WERI-Rb-1 (cell line): ENCODE data around the gene FKBP3.

Source experiments
- DNase-seq: peaks from one replicate; pipeline ENCODE4 v3.0.0-alpha.2; 2020
- H3K27ac ChIP-seq: fragments of 250-450 bp; sonication (Bioruptor Pico); 2 replicates; pipeline ENCODE4 v1.5.1; 2020; ENCODE audit warnings: mild to moderate bottlenecking, moderate library complexity
- H3K27me3 ChIP-seq: fragments of 250-450 bp; sonication (Bioruptor Pico); 2 replicates; pipeline ENCODE4 v1.5.1; 2021; ENCODE audit warnings: mild to moderate bottlenecking, low read depth, moderate library complexity; ENCODE audit not compliant: insufficient read depth, severe bottlenecking
- H3K36me3 ChIP-seq: fragments of 250-450 bp; sonication (Bioruptor Pico); 2 replicates; pipeline ENCODE4 v1.5.1; 2020; ENCODE audit warnings: mild to moderate bottlenecking, moderate library complexity
- H3K4me3 ChIP-seq: 2 replicates; pipeline ENCODE4 v1.5.1; 2011; ENCODE audit warnings: low read depth, mild to moderate bottlenecking, control low read depth, low read length
- H3K9me3 ChIP-seq: fragments of 250-450 bp; sonication (Bioruptor Pico); 2 replicates; pipeline ENCODE4 v1.5.1; 2021; ENCODE audit warnings: mild to moderate bottlenecking, moderate library complexity; ENCODE audit not compliant: severe bottlenecking
- TF ChIP-seq, protein P1 (sequence below): IDR thresholded peaks from 2 replicates; pipeline ENCODE4 v1.5.1; 2011; ENCODE audit warnings: low read depth, mild to moderate bottlenecking, control low read depth, inconsistent platforms, low read length

Gene FKBP3

DNA sequence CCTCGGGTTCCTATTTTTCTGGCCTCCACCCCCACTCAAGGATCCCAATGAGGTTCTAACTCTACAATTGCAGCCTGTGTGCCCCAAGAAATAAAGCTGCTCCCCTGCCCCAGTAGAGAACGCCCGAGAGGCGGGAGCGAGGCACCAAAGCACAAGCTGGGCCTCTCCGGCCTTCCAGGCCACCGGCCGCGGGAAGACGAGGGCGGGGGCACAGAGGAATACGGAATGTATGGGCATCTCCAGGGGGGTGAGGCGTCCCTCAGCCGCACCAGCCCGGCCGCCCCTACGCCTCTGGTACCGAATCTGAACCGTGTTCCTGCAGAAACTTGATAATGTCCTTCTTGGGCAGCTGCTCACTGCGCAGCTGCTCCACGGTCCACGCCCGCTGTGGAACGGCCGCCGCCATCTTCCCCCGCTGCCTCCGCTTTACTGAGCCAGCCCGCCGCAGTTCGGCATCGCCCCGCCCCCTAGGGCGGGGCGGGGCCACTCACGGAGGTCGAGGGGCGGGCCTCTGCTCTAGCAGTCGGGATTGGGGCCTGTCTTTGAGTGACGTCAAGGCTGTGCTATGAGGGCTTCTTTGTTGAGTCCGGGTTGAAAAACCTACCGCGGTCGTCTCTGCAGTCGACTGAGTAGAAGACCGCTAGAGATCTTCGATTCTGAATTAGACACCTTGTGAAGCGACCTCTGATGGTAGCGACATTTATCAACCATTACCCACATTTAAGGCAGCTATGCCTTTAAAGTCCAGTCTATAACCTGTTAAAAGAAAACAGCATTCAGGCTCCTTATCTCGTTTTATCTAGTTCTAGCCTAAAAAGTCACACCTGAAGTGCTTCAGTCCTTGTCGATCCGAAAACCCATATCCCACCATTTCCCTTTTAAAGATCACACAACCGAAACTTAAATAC, at the start of gene FKBP3:
TSS of gene FKBP3 (minus strand) at position 431 of the 908 bp plus-strand sequence. CDS start at position 406, 25 bp downstream.
- no peaks in the 10 kb centered on the region for H3K27me3 ChIP-seq
- TF ChIP-seq, protein P1, sequence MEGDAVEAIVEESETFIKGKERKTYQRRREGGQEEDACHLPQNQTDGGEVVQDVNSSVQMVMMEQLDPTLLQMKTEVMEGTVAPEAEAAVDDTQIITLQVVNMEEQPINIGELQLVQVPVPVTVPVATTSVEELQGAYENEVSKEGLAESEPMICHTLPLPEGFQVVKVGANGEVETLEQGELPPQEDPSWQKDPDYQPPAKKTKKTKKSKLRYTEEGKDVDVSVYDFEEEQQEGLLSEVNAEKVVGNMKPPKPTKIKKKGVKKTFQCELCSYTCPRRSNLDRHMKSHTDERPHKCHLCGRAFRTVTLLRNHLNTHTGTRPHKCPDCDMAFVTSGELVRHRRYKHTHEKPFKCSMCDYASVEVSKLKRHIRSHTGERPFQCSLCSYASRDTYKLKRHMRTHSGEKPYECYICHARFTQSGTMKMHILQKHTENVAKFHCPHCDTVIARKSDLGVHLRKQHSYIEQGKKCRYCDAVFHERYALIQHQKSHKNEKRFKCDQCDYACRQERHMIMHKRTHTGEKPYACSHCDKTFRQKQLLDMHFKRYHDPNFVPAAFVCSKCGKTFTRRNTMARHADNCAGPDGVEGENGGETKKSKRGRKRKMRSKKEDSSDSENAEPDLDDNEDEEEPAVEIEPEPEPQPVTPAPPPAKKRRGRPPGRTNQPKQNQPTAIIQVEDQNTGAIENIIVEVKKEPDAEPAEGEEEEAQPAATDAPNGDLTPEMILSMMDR = peak; percentile 36; the same call in 1 of the 2 replicates
- DNase-seq = peak; percentile 98
- peak within 1 kb of the TSS; percentile 91 for H3K27ac ChIP-seq
- peaks cover 6% of the 10 kb centered on the region for H3K36me3 ChIP-seq
- H3K9me3 ChIP-seq = no peaks in the 10 kb centered on the region
- peak within 1 kb of the TSS; percentile 86 for H3K4me3 ChIP-seq

DNA sequence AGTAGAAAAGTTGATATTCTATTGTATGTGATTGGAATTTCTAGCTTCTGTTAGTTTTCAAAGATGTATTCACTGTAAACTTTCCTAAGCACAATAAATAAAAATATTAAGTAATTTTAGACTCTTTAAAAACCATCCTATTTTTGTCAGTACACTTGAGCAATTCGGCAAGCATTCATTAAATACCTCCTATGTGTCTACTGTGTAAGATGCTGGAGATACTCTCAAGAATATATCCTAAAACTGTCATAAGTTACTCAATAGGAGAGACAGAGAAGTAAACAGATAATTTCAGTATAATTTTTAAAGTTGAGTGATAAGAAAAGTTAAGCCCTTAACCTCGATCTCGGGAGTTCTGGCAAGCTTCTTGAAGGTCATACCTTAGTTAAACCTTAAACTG, 47.5 kb upstream of the FKBP3 start:
- H3K9me3 ChIP-seq = no peaks in the 10 kb centered on the region
- H3K4me3 ChIP-seq = no peak overlapping the region
- no peaks in the 10 kb centered on the region for H3K36me3 ChIP-seq
- H3K27me3 ChIP-seq = no peaks in the 10 kb centered on the region
- DNase-seq = no peak
- TF ChIP-seq, protein P1 = no peak
- no peak overlapping the region for H3K27ac ChIP-seq

GRCh38 chr14:45181329-45181728, 47.0 kb upstream of the FKBP3 start:
- no peak for DNase-seq
- TF ChIP-seq, protein P1 = no peak
- no peaks in the 10 kb centered on the region for H3K36me3 ChIP-seq

GRCh38 chr14:45177076-45177475, 42.8 kb upstream of the FKBP3 start:
- Histone ChIP-seq H3K27me3 (no peaks in the 10 kb centered on the region), H3K9me3 (no peaks in the 10 kb centered on the region), H3K4me3 (no peak overlapping the region), H3K27ac (no peak overlapping the region), H3K36me3 (no peaks in the 10 kb centered on the region)
- TF ChIP-seq, protein P1 = no peak
- DNase-seq = no peak

More at GRCh38 chr14:45181329-45181728, 47.0 kb upstream of the FKBP3 start:
- no peak overlapping the region for H3K4me3 ChIP-seq
- no peaks in the 10 kb centered on the region for H3K27me3 ChIP-seq
- H3K27ac ChIP-seq = no peak overlapping the region
- H3K9me3 ChIP-seq = no peaks in the 10 kb centered on the region

GRCh38 chr14:45169906-45170305, 35.6 kb upstream of the FKBP3 start:
- Histone ChIP-seq H3K36me3 (peaks cover 11% of the 10 kb centered on the region), H3K9me3 (no peaks in the 10 kb centered on the region), H3K4me3 (no peak overlapping the region), H3K27me3 (no peaks in the 10 kb centered on the region), H3K27ac (no peak overlapping the region)
- TF ChIP-seq, protein P1 = no peak
- no peak for DNase-seq
